Tongue (tissue), 2 donors: ENCODE data around the gene MIF4GD. TPM values are rescaled to one million over a fixed set of nuclear protein-coding genes. Genes with fewer than 3 reads are reported as not detected.
"Not testable (repeated sequence)": the region's sequence is repeated elsewhere in the genome, so short reads cannot be mapped to it uniquely, and the experiment has no call there.

Experiments
- DNase-seq: peaks from one replicate; pipeline ENCODE4 v3.0.0-alpha.2; 2015
- total RNA-seq: library from RNA; depleted of rRNA; stranded (reverse); fragments of >200 nt; gene quantifications from one replicate; pipeline ENCODE4 v1.2.3, GENCODE V29; 2014

MIF4GD gene
- total RNA-seq, 1 donor from 2014 or later = 9.1 TPM

DNA sequence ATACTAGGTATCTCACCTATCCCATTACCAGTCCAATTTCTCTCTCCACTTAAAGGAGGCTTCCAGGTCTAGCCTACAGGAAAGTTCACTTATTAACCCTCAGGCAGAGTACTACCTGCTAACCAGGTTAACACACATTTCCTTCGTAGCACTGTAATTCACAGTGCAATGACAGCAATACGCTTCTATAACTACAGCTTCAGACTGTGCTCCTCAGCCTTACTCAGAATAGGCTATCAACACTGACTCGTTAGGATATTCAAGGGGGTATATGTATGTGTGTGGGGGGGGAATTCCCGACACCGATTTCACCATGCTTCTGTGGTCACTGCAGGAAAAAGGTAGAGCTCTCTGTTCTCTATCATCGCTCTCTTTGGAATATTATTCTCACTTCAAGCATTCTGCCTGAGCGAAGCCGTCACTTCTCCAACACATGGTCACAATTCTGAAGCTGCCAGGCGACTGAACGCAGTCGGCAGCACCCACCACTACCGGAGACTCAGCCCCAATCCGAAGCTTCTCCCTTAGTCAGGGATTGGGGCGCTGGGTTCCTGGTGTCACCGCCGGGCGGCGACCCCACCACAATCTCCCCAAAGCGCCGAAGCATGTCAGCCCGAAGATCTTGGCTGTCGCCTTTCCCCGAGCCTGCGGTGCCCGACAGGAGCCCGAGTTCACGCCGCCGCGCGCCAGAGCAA is 10.2 kb downstream of the MIF4GD start:
- no peak for DNase-seq

DNA sequence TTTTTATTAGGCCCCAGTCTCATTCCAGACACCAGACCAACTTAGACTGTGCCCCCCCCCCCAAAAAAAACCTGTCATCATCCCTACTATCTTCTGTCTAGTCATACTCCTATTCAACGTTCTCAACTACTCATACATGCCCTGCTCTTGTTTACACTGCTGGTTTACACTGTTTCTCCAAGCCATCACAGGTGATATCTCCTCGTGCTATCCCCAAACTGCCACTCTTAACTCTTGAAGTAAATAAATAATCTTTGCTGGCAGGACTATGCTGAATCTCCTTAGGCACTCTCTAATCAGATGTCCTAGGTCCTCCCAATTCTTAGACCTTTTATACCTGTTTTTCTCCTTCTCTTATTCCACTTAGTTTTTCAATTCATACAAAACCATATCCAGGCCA is 13.8 kb downstream of the MIF4GD start:
- not testable (repeated sequence) for DNase-seq

DNA sequence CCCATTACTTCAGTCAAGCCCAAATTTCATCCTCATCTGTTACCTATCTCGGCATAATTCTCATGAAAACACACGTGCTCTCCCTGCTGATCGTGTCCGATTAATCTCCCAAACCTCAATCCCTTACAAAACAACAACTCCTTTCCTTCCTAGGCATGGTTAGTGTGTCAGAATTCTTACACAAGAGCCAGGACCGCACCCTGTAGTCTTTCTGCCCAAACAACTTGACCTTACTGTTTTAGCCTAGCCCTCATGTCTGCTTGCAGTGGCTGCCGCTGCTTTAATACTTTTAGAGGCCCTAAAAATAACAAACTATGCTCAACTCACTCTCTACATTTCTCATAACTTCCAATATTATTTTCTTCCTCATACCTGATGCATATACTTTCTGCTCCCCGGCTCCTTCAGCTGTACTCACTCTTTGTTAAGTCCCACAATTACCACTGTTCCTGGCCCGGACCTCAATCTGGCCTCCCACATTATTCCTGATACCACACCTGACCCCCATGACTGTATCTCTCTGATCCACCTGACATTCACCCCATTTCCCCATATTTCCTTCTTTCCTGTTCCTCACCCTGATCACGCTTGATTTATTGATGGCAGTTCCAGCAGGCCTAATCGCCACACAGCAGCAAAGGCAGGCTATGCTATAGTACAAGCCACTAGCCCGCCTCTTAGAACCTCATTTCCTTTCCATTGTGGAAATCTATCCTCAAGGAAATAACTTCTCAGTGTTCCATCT is 14.9 kb downstream of the MIF4GD start:
- not testable (repeated sequence) for DNase-seq

GRCh38 chr17:75252039-75252816 is 18.8 kb downstream of the MIF4GD start:
- no peak for DNase-seq

- DNase-seq = no peak
Observed at GRCh38 chr17:75250009-75250471, 21.0 kb downstream of the MIF4GD start.

GRCh38 chr17:75249564-75249963 is 21.5 kb downstream of the MIF4GD start:
- DNase-seq = no peak

- DNase-seq = no peak
Observed at GRCh38 chr17:75246404-75246803, 24.6 kb downstream of the MIF4GD start.

DNA sequence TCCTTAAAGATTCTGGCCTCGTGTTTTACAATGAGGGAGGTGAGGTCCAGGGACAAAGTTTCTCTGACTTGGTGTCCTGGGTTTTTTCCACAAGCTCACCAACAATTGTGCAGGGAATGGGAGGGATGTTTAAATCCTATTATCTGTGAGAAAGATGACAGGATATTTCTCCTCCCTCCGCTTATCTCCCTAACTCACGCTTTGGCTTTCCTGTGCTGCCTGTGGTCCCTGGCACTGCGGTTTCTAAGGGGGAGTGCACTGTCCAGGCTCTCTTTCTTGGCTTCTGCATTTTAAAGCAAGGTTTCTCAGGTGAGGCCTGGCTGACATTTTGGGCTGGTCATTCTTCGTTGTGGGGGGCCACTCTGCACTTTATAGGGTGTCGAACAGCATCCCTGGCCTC is 26.0 kb downstream of the MIF4GD start:
- DNase-seq = no peak

GRCh38 chr17:75244133-75244866 is 26.7 kb downstream of the MIF4GD start:
- DNase-seq = no peak

DNA sequence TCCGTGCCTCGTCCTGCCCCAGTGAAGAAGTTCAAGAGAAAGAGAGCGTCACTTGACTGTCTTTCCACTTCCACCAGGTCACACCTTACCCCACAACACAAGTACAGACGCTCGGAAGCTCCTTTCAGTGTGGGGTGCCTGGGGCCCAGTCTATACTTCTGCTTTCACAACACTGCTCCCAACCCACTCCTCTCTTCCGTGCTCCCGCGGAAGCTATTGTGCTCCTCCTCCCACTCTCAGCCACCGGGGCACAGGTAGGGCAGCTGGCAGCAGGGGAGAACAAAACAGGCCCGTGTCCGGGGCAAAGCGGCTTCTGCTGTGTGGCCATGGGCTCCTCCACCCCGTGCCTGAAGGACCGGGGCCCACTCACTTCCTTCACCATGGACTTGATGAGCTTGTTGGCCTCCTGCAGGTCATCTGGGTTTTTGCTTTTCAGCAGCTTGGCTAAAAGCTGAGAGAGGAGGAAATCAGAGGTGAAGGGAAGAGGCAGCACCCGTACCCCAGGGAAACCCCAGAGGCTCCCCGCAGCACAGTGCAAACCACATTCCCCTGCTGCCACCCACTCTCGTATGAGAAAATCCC is 28.5 kb downstream of the MIF4GD start:
- DNase-seq = no peak

GRCh38 chr17:75241996-75242460 is 29.0 kb downstream of the MIF4GD start:
- no peak for DNase-seq

GRCh38 chr17:75241502-75241901 is 29.5 kb downstream of the MIF4GD start:
- no peak for DNase-seq

DNA sequence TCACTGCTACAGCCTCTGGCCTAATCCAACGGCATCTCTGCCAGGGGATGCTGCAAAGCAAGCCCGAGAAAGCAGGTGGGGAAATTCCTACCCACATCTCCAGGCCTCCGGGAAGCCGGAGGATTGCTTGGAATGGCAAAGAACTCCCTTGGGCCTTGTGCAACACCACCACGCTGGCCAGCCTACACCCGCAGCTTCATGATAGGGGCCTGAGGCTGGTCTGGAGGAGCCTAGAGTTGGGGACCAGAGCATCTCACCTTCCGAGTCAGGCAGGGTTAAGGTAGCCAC is 29.9 kb downstream of the MIF4GD start:
- no peak for DNase-seq

DNA sequence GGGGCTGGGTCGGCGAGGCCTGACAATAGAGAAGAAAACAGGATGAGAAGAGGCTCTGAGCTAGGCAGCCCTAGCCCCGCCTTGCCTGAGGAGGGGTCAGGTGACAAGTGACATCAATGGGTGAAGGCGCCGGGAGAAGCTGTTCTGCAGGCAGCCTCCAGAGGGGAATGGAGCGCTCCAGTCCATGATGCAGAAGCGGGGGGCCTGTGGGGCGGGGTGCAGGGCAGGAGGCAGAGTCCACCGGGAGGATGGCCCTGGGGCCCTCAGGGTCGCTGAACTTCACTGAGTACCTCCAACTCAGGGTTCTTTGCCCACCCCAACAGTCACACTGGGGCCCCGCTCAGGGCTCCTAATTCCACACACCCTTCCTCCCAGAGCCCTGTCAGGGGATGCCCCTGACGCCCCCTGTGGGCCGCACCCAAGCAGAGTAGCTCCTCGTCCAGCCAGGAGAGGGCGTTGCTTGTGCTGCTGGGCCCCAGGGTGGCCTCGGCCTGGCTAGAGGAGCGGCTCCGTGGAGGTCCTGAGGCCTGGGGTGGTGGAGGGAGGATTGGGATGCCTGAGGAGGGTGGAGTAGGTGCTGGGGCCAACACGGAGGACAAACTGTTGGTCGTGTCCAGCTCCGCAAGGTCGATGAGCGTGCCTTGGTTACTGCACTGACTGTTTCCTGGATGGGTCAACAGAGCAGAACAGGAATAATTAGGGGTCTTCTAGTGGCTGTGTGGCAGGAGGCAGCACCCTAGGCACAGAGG is 30.5 kb downstream of the MIF4GD start:
- peak; percentile 26 for DNase-seq

- DNase-seq = no peak
Observed at GRCh38 chr17:75239778-75240393, 31.1 kb downstream of the MIF4GD start.

GRCh38 chr17:75239214-75239613 is 31.8 kb downstream of the MIF4GD start:
- no peak for DNase-seq

- peak; percentile 69 for DNase-seq
Observed at GRCh38 chr17:75238684-75239191, 32.3 kb downstream of the MIF4GD start.

DNA sequence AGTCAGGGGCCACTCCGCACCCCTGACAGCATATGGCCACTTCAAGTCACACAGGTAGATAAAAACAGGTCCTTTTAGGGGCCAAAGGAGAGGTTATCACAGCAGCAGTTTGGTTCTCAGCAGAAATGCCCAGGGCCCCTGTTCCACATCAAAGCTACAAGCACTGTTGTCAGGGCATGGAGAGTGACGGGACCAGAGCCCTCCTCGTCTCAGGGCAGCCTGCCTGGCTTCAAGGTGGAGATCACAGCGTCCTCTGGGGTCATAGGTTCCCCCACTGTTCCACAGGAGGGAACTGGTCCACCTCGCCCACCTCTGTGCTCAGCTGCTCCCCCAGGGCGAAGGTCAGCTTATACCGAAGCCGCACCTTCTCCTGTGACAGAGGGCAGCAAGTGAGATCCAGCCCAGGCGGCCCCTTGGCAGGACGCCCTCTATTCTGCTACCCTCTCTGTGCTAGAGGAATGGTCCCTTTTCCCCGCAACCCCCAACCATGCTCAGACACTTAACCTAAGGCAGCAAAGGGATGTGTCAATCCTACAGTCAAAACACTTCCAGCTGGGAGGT is 32.9 kb downstream of the MIF4GD start:
- no peak for DNase-seq

GRCh38 chr17:75237100-75238014 is 33.7 kb downstream of the MIF4GD start:
- no peak for DNase-seq
